ENCODE data around the gene HM13. TPM values are rescaled to one million over a fixed set of nuclear protein-coding genes. Genes with fewer than 3 reads are reported as not detected.
"Not testable (repeated sequence)": the region's sequence is repeated elsewhere in the genome, so short reads cannot be mapped to it uniquely, and the experiment has no call there.

Gene HM13
- total RNA-seq, 1 experiment from 2014 or later: 105 TPM

- Histone ChIP-seq H3K4me3 (no peak overlapping the region), H3K36me3 (no peaks in the 10 kb centered on the region), H3K9me3 (replicated peaks) (no peaks in the 10 kb centered on the region), H3K27me3 (peaks cover 16% of the 10 kb centered on the region), H3K27ac (no peak overlapping the region), H3K4me1 (no peaks in the 10 kb centered on the region)
- no peak for DNase-seq
These were observed 26.1 kb upstream of the HM13 start for GRCh38 chr20:31488115-31488514.

DNA sequence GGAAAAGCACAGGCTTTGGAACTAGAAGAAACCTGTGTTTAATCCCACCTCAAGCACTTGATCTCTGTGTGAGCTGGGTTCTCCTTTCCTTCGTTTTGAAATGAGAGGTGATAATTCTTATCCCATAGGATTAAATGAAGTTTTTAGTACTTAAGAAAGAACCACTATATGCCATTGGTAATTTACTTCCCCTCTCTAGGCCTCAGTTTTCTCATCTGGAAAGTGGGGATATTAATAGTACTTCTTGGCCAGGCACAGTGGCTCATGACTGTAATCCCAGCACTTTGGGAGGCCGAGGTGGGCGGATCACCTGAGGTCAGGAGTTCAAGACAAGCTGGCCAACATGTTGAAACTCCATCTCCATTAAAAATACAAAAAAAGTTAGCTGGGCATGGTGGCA is 25.1 kb upstream of the HM13 start:
- H3K27ac ChIP-seq: no peak overlapping the region
- DNase-seq: no peak
- H3K4me1 ChIP-seq: no peaks in the 10 kb centered on the region
- H3K9me3 ChIP-seq (replicated peaks): 0 out of 2 replicates have a peak, but pooled peaks cover 3% of the 10 kb centered on the region
- peaks cover 15% of the 10 kb centered on the region for H3K27me3 ChIP-seq
- H3K36me3 ChIP-seq: no peaks in the 10 kb centered on the region
- no peak overlapping the region for H3K4me3 ChIP-seq

DNA sequence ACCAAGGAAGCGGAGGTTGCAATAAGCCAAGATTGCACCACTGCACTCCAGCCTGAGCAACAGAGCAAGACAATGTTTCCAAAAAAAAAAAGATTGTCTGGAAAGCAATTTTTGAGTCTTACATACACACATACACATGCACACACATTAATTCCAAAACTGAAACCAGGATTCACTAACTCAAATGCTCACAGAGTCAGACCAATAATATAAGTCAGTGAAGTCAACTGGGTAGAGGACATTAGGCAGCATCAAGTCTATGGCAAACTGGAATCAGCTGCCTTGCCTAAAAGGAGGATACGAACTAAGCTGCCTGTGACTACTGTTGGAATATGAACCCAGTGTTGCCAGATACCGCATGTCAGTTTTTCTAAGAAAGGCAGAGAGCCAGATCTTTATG is 23.5 kb upstream of the HM13 start:
- DNase-seq: no peak
- Histone ChIP-seq H3K9me3 (replicated peaks) (0 out of 2 replicates have a peak, but pooled peaks cover 3% of the 10 kb centered on the region), H3K4me3 (no peak overlapping the region), H3K27ac (no peak overlapping the region), H3K4me1 (no peaks in the 10 kb centered on the region), H3K36me3 (no peaks in the 10 kb centered on the region), H3K27me3 (peaks cover 8% of the 10 kb centered on the region; the same call in 1 of the 2 replicates)

- no peaks in the 10 kb centered on the region for H3K36me3 ChIP-seq
- H3K27ac ChIP-seq: no peak overlapping the region
- no peaks in the 10 kb centered on the region; the same call in 1 of the 2 replicates for H3K27me3 ChIP-seq
- H3K4me3 ChIP-seq: no peak overlapping the region
- peak; percentile 34 to 51 for DNase-seq
- H3K4me1 ChIP-seq: no peaks in the 10 kb centered on the region; the same call in 1 of the 2 replicates
- 0 out of 2 replicates have a peak, but pooled peaks cover 3% of the 10 kb centered on the region for H3K9me3 ChIP-seq (replicated peaks)
These were observed 20.1 kb upstream of the HM13 start for GRCh38 chr20:31494131-31494530.

DNA sequence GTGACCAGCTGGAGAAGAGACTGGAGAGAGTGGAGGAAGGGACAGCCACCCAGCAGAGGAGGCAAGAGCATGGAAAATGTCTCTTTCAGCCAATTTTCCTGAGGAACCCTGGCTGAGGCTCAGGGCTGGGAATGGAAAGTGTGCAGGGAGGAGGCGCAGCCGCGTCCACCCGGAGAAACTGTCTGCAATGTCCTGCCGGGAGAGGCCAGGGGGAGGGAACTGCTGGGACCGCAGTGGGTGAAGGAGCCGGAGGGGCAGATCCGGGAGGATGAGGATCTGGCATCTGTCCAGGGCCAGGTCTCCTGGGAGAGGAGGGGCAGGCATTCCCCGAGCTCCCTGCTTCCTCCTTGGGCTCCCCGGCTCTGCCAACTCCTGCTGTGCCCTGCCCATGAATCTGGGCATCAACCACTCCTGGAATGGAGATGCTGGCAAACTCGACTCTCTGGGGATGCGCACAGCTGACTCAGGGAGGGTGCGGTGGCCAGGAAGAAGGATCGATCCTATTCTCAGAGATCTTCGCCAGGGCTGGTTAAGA is 17.4 kb upstream of the HM13 start:
- DNase-seq: peak; percentile 59 to 63
- Histone ChIP-seq H3K4me3 (no peak overlapping the region), H3K27me3 (no peaks in the 10 kb centered on the region; the same call in 1 of the 2 replicates), H3K9me3 (replicated peaks) (0 out of 2 replicates have a peak, but pooled peaks cover 3% of the 10 kb centered on the region), H3K27ac (no peak overlapping the region), H3K4me1 (no peaks in the 10 kb centered on the region; the same call in 1 of the 2 replicates), H3K36me3 (no peaks in the 10 kb centered on the region)

- no peaks in the 10 kb centered on the region; the same call in 1 of the 2 replicates for H3K27me3 ChIP-seq
- 0 out of 2 replicates have a peak, but pooled peaks cover 3% of the 10 kb centered on the region for H3K9me3 ChIP-seq (replicated peaks)
- DNase-seq: no peak
- no peaks in the 10 kb centered on the region; the same call in 1 of the 2 replicates for H3K4me1 ChIP-seq
- no peaks in the 10 kb centered on the region for H3K36me3 ChIP-seq
- no peak overlapping the region for H3K4me3 ChIP-seq
- no peak overlapping the region for H3K27ac ChIP-seq
These were observed 16.3 kb upstream of the HM13 start for GRCh38 chr20:31497838-31498540.

GRCh38 chr20:31500527-31500926 is 13.7 kb upstream of the HM13 start:
- no peaks in the 10 kb centered on the region for H3K36me3 ChIP-seq
- H3K27ac ChIP-seq: no peak overlapping the region
- no peak for DNase-seq
- no peaks in the 10 kb centered on the region for H3K9me3 ChIP-seq (replicated peaks)
- no peaks in the 10 kb centered on the region; the same call in 1 of the 2 replicates for H3K4me1 ChIP-seq
- no peaks in the 10 kb centered on the region; the same call in 1 of the 2 replicates for H3K27me3 ChIP-seq
- H3K4me3 ChIP-seq: no peak overlapping the region

GRCh38 chr20:31502884-31503673 is 11.2 kb upstream of the HM13 start:
- H3K4me3 ChIP-seq; H3K36me3 ChIP-seq; H3K27me3 ChIP-seq; H3K27ac ChIP-seq; H3K4me1 ChIP-seq; H3K9me3 ChIP-seq (replicated peaks): not testable (repeated sequence)
- DNase-seq: peak; percentile 75 to 90

DNA sequence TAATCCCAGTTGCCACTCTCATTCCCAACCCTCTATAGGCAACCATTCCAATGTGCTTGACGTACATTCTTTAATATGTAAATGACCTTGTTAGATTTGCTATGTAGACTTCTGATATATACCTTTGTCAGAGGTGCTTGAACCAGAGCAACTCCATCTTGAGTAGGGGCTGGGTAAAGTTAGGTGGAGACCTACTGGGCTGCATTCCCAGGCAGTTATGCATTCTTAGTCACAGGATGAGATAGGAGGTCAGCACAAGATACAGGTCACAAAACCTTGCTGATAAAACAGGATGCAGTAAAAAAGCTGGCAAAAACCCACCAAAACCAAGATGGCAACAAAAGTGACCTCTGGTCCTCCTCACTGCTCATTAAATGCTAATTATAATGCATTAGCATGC is 8.3 kb upstream of the HM13 start:
- H3K36me3 ChIP-seq: no peaks in the 10 kb centered on the region
- no peak for DNase-seq
- no peaks in the 10 kb centered on the region for H3K27me3 ChIP-seq
- no peak overlapping the region for H3K27ac ChIP-seq
- H3K4me1 ChIP-seq: peaks cover 5% of the 10 kb centered on the region
- no peak overlapping the region for H3K4me3 ChIP-seq
- no peaks in the 10 kb centered on the region for H3K9me3 ChIP-seq (replicated peaks)

DNA sequence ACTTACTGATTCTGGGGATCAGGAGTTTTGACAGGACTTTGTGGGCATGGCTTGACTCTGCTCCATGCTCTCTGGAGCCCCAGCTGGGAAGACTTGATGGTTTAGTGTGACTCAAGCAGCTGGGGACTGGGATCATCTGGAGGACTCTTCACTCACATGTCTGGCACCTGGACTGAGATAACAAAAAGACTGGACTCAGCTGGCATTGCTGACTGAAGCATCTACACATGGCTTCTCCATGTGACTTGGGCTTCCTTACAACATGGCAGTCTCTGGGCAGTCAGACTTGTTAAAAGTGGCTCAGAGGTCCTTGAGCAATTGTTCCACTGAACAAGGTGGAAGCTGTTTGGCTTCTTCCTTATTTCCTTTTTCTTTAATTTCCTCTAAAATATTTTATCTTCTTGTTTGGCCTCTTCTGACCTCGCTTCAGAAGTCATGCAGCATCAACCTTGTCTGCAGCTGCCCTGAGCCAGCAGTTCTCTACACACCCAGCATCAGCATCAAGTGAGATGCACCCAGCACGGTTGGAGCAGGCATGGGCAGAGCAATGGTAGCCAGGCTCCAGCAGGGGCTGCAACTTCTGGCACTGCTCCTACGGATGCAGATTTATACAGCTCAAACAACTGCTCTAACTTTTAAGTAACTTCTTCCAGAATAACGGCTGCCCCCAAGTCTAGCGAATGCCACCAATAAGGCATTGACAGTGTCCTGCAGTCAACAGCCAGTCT is 5.6 kb upstream of the HM13 start:
- DNase-seq: no peak
- peaks cover 5% of the 10 kb centered on the region for H3K4me1 ChIP-seq
- no peaks in the 10 kb centered on the region for H3K36me3 ChIP-seq
- no peak overlapping the region for H3K27ac ChIP-seq
- no peaks in the 10 kb centered on the region for H3K27me3 ChIP-seq
- H3K9me3 ChIP-seq (replicated peaks): no peaks in the 10 kb centered on the region
- no peak overlapping the region for H3K4me3 ChIP-seq

DNA sequence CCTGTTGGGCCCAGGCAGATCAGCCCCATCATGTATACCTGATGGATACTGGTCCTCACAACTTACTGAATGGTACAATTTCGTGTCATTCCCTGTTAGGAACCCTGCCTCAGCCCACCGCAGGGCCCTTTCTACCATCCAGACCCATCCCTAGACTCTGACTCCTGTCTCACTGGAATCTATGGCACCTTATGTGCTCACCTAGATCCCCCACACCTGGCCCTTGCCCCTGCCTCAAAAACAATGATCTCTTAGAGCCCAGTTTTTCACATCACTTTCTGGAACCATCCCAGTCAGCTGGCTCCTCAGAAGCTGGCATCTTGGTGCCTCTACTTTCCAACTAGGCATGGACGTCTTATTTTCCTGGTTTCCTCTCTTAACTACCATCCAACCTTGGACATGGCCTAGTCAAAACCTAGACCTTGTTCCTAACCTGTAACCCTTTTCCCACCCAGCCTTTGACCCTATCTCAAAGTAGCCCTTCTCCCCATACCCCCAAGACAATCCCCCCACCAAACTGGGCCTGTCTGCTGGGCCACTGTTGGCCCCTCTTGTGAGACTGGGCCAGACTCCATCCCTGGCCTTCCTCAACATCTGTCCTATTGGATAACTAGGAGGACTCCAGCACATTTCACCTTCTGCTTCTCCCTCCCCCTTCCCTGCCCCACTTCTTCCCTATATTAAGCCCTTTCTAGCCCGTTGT is 981 bp downstream of the HM13 start:
- no peaks in the 10 kb centered on the region for H3K27me3 ChIP-seq
- peaks cover 19% of the 10 kb centered on the region for H3K36me3 ChIP-seq
- no peaks in the 10 kb centered on the region for H3K9me3 ChIP-seq (replicated peaks)
- H3K27ac ChIP-seq: no peak overlapping the region
- H3K4me1 ChIP-seq: peaks cover 6% of the 10 kb centered on the region; the same call in 1 of the 2 replicates
- peak overlapping the region; percentile 88 for H3K4me3 ChIP-seq
- no peak for DNase-seq

- peaks cover 25% of the 10 kb centered on the region for H3K36me3 ChIP-seq
- H3K4me3 ChIP-seq: peak overlapping the region; percentile 88
- no peaks in the 10 kb centered on the region for H3K9me3 ChIP-seq (replicated peaks)
- no peak for DNase-seq
- H3K27me3 ChIP-seq: no peaks in the 10 kb centered on the region
- H3K4me1 ChIP-seq: peaks cover 6% of the 10 kb centered on the region; the same call in 1 of the 2 replicates
- H3K27ac ChIP-seq: no peak overlapping the region
These were observed 1.5 kb downstream of the HM13 start for GRCh38 chr20:31515775-31516107.

DNA sequence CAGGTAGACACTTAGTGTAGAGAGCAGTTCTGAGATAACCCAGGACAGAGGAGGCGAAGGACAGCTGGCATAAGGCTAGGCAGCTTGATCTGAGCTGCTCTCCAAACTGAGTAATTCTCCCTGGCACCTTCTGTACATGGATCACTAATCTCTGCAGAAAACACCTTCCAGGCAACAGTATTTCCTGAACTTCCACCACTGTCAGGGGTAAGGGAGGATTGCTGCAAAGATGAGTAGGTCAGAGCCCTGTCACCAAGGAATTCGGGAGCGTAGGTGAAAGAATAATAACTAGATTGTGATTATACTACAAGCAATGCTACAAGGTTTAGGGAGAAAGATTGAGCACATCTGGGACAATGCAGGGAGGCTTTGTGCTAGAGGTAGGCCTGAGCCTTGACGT is 1.9 kb downstream of the HM13 start:
- Histone ChIP-seq H3K36me3 (peaks cover 27% of the 10 kb centered on the region), H3K27ac (no peak overlapping the region), H3K4me3 (no peak overlapping the region)

GRCh38 chr20:31516651-31517050 is 2.4 kb downstream of the HM13 start:
- H3K27ac ChIP-seq: no peak overlapping the region
- no peak overlapping the region for H3K4me3 ChIP-seq
- peaks cover 6% of the 10 kb centered on the region; the same call in 1 of the 2 replicates for H3K4me1 ChIP-seq
- H3K36me3 ChIP-seq: peaks cover 29% of the 10 kb centered on the region
- no peaks in the 10 kb centered on the region for H3K9me3 ChIP-seq (replicated peaks)
- no peak for DNase-seq
- H3K27me3 ChIP-seq: no peaks in the 10 kb centered on the region

More for the DNA sequence above, 1.9 kb downstream of the HM13 start:
- peaks cover 6% of the 10 kb centered on the region; the same call in 1 of the 2 replicates for H3K4me1 ChIP-seq
- H3K27me3 ChIP-seq: no peaks in the 10 kb centered on the region
- no peaks in the 10 kb centered on the region for H3K9me3 ChIP-seq (replicated peaks)
- no peak for DNase-seq
